ENCODE results near the gene ACOT11.

The ACOT11 gene

DNA sequence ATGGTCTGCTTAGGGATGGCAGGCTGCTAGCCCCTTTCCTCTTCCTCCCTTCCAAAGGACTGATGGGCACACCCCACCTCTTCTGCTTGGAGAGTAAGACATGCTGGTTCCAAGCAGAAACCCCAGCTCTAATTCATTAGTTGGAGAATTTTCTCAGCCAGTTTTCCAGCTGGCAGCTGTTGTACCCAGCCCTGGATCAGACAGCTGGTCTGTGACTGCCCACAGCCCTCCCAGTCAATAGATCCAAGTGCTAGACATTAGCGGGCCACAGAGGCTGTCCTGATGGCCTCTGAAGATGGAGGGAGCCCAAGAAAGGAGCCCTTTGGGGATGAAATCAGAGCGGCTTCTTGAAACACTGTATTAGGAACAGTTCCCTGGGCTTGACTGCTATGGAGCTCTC lies 35.8 kb downstream of the ACOT11 start:
- Histone ChIP-seq H3K36me3 (ENCODE audit: control insufficient read depth in 1 of 2, insufficient read depth in 2 of 2, low read length in 2 of 2) (peaks cover 11 to 42% of the 10 kb centered on the region in 2 donors), H3K4me3 (ENCODE audit: low read depth in 1 of 2, low read length in 2 of 2) (no peak overlapping the region), H3K9ac (ENCODE audit: low read depth in 1 of 2, low read length in 2 of 2) (no peak overlapping the region), H3K27me3 (ENCODE audit: control insufficient read depth in 1 of 2, insufficient read depth in 2 of 2, low read length in 2 of 2) (no peaks in the 10 kb centered on the region), H3K9me3 (ENCODE audit: control insufficient read depth in 1 of 2, low read length in 2 of 2) (no peaks in the 10 kb centered on the region), H3K27ac (ENCODE audit: low read depth, low read length) (no peak overlapping the region), H3K4me1 (ENCODE audit: control insufficient read depth in 1 of 2, insufficient read depth in 2 of 2, low read length in 2 of 2) (peaks cover 17 to 18% of the 10 kb centered on the region in 2 donors)

- peaks cover 13 to 18% of the 10 kb centered on the region in 2 donors for H3K4me1 ChIP-seq (ENCODE audit: control insufficient read depth in 1 of 2, insufficient read depth in 2 of 2, low read length in 2 of 2)
- H3K27me3 ChIP-seq (ENCODE audit: control insufficient read depth in 1 of 2, insufficient read depth in 2 of 2, low read length in 2 of 2) = no peaks in the 10 kb centered on the region
- no peaks in the 10 kb centered on the region for H3K9me3 ChIP-seq (ENCODE audit: control insufficient read depth in 1 of 2, low read length in 2 of 2)
- no peak overlapping the region for H3K27ac ChIP-seq (ENCODE audit: low read depth, low read length)
- H3K4me3 ChIP-seq (ENCODE audit: low read depth in 1 of 2, low read length in 2 of 2) = no peak overlapping the region
- H3K9ac ChIP-seq (ENCODE audit: low read depth in 1 of 2, low read length in 2 of 2) = no peak overlapping the region
- H3K36me3 ChIP-seq (ENCODE audit: control insufficient read depth in 1 of 2, insufficient read depth in 2 of 2, low read length in 2 of 2) = peaks cover 11 to 43% of the 10 kb centered on the region in 2 donors
Measured at GRCh38 chr1:54584575-54584974, 36.5 kb downstream of the ACOT11 start.

- peaks cover 11 to 41% of the 10 kb centered on the region in 2 donors for H3K36me3 ChIP-seq (ENCODE audit: control insufficient read depth in 1 of 2, insufficient read depth in 2 of 2, low read length in 2 of 2)
Measured at GRCh38 chr1:54585181-54586066, 37.4 kb downstream of the ACOT11 start.

DNA sequence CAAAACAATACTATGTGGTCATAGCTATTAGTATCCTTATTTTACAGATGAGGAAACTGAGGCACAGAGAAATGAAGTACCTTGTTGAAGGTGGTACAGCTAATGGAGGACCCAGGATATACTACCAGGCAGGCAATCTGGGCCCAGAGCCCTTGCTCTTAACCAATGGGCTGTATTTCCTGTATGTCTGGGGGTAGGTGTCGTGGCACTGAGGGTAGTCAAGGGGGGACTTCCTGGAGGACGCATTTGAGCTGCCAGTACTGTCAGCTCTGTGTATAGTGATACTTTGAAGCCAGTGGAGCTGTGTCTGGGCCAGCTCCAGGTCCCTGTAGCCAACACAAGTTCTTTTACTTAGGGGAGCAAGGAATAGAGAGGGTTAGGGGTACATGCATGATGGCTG lies 40.3 kb downstream of the ACOT11 start:
- no peaks in the 10 kb centered on the region for H3K27me3 ChIP-seq (ENCODE audit: control insufficient read depth in 1 of 2, insufficient read depth in 2 of 2, low read length in 2 of 2)
- H3K4me3 ChIP-seq (ENCODE audit: low read depth in 1 of 2, low read length in 2 of 2) = no peak overlapping the region
- no peaks in the 10 kb centered on the region for H3K4me1 ChIP-seq (ENCODE audit: control insufficient read depth in 1 of 2, insufficient read depth in 2 of 2, low read length in 2 of 2)
- H3K27ac ChIP-seq (ENCODE audit: low read depth, low read length) = no peak overlapping the region
- peaks cover 29 to 65% of the 10 kb centered on the region in 2 donors for H3K36me3 ChIP-seq (ENCODE audit: control insufficient read depth in 1 of 2, insufficient read depth in 2 of 2, low read length in 2 of 2)
- H3K9ac ChIP-seq (ENCODE audit: low read depth in 1 of 2, low read length in 2 of 2) = no peak overlapping the region
- no peaks in the 10 kb centered on the region for H3K9me3 ChIP-seq (ENCODE audit: control insufficient read depth in 1 of 2, low read length in 2 of 2)

More at GRCh38 chr1:54585181-54586066, 37.4 kb downstream of the ACOT11 start:
- Histone ChIP-seq H3K4me3 (ENCODE audit: low read depth in 1 of 2, low read length in 2 of 2) (no peak overlapping the region), H3K27ac (ENCODE audit: low read depth, low read length) (no peak overlapping the region), H3K4me1 (ENCODE audit: control insufficient read depth in 1 of 2, insufficient read depth in 2 of 2, low read length in 2 of 2) (peaks cover 13 to 17% of the 10 kb centered on the region in 2 donors), H3K9me3 (ENCODE audit: control insufficient read depth in 1 of 2, low read length in 2 of 2) (no peaks in the 10 kb centered on the region), H3K27me3 (ENCODE audit: control insufficient read depth in 1 of 2, insufficient read depth in 2 of 2, low read length in 2 of 2) (no peaks in the 10 kb centered on the region), H3K9ac (ENCODE audit: low read depth in 1 of 2, low read length in 2 of 2) (no peak overlapping the region)

GRCh38 chr1:54591127-54591756 lies 43.2 kb downstream of the ACOT11 start:
- Histone ChIP-seq H3K4me1 (ENCODE audit: control insufficient read depth in 1 of 2, insufficient read depth in 2 of 2, low read length in 2 of 2) (no peaks in the 10 kb centered on the region), H3K9ac (ENCODE audit: low read depth in 1 of 2, low read length in 2 of 2) (no peak overlapping the region), H3K36me3 (ENCODE audit: control insufficient read depth in 1 of 2, insufficient read depth in 2 of 2, low read length in 2 of 2) (peaks cover 36 to 66% of the 10 kb centered on the region in 2 donors), H3K9me3 (ENCODE audit: control insufficient read depth in 1 of 2, low read length in 2 of 2) (no peaks in the 10 kb centered on the region), H3K4me3 (ENCODE audit: low read depth in 1 of 2, low read length in 2 of 2) (no peak overlapping the region), H3K27ac (ENCODE audit: low read depth, low read length) (no peak overlapping the region), H3K27me3 (ENCODE audit: control insufficient read depth in 1 of 2, insufficient read depth in 2 of 2, low read length in 2 of 2) (no peaks in the 10 kb centered on the region)

DNA sequence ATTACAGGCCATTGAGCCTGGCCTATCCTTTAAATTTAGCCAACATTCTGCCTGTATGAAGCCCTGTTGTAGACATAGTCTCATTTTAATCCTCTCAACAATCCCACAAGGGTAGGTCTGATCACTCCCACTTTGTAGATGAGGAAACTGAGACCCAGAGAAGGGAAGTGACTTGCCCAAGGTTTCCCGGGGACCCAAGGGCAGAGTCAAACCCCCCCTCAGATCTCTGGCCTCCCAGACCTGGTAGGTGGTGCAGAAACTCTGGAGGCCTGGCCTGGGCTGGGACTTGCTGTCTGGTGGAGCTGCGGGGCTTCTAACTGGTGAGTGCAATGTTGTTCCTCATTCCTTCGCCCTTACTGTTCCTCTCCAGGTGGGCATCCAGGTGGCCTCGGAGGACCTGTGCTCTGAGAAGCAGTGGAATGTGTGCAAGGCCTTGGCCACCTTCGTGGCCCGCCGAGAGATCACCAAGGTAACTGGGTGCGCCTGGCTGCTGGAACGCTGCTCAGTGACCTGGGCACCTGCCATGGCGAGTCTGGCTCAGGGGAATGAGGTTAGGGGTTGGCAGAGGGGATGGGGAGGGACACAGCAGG lies 45.6 kb downstream of the ACOT11 start:
- no peak overlapping the region for H3K4me3 ChIP-seq (ENCODE audit: low read depth in 1 of 2, low read length in 2 of 2)
- H3K36me3 ChIP-seq (ENCODE audit: control insufficient read depth in 1 of 2, insufficient read depth in 2 of 2, low read length in 2 of 2) = peaks cover 34 to 72% of the 10 kb centered on the region in 2 donors
- no peaks in the 10 kb centered on the region for H3K4me1 ChIP-seq (ENCODE audit: control insufficient read depth in 1 of 2, insufficient read depth in 2 of 2, low read length in 2 of 2)
- H3K27ac ChIP-seq (ENCODE audit: low read depth, low read length) = no peak overlapping the region
- no peaks in the 10 kb centered on the region for H3K9me3 ChIP-seq (ENCODE audit: control insufficient read depth in 1 of 2, low read length in 2 of 2)
- H3K9ac ChIP-seq (ENCODE audit: low read depth in 1 of 2, low read length in 2 of 2) = no peak overlapping the region
- no peaks in the 10 kb centered on the region for H3K27me3 ChIP-seq (ENCODE audit: control insufficient read depth in 1 of 2, insufficient read depth in 2 of 2, low read length in 2 of 2)

- Histone ChIP-seq H3K27ac (ENCODE audit: low read depth, low read length) (no peak overlapping the region), H3K4me1 (ENCODE audit: control insufficient read depth in 1 of 2, insufficient read depth in 2 of 2, low read length in 2 of 2) (no peaks in the 10 kb centered on the region), H3K36me3 (ENCODE audit: control insufficient read depth in 1 of 2, insufficient read depth in 2 of 2, low read length in 2 of 2) (peaks cover 37 to 72% of the 10 kb centered on the region in 2 donors), H3K9ac (ENCODE audit: low read depth in 1 of 2, low read length in 2 of 2) (no peak overlapping the region), H3K27me3 (ENCODE audit: control insufficient read depth in 1 of 2, insufficient read depth in 2 of 2, low read length in 2 of 2) (no peaks in the 10 kb centered on the region), H3K9me3 (ENCODE audit: control insufficient read depth in 1 of 2, low read length in 2 of 2) (no peaks in the 10 kb centered on the region), H3K4me3 (ENCODE audit: low read depth in 1 of 2, low read length in 2 of 2) (no peak overlapping the region)
Measured at GRCh38 chr1:54594463-54594862, 46.4 kb downstream of the ACOT11 start.

DNA sequence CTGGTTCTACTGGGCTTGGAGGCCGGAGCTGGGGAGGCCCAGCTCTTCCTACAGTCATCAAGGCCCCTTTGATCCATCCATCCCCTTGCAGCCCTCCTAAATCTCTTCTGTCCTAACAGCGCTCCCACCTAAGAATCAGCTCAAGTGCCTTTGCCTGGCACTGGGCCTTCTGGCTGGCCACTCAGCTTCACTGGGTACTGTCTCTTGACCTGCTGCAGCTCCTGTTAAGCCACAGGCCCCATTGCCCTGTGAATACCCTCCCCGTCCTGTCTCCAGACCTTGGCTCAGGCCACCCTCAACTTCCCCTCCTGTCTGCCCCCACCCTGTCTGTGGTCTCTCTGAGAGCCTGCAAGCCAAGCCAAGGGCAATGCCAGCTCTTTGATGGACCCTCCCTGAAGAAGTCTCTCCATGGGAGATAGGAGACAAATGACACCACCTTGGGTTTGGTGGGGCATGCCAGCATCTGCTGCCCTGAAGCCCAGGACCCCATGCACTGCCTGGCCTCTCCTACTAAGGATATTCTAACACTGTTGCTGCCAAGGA lies 48.0 kb downstream of the ACOT11 start:
- Histone ChIP-seq H3K27me3 (ENCODE audit: control insufficient read depth in 1 of 2, insufficient read depth in 2 of 2, low read length in 2 of 2) (no peaks in the 10 kb centered on the region), H3K4me1 (ENCODE audit: control insufficient read depth in 1 of 2, insufficient read depth in 2 of 2, low read length in 2 of 2) (no peaks in the 10 kb centered on the region), H3K9me3 (ENCODE audit: control insufficient read depth in 1 of 2, low read length in 2 of 2) (no peaks in the 10 kb centered on the region), H3K36me3 (ENCODE audit: control insufficient read depth in 1 of 2, insufficient read depth in 2 of 2, low read length in 2 of 2) (peaks cover 40 to 69% of the 10 kb centered on the region in 2 donors), H3K4me3 (ENCODE audit: low read depth in 1 of 2, low read length in 2 of 2) (no peak overlapping the region), H3K9ac (ENCODE audit: low read depth in 1 of 2, low read length in 2 of 2) (no peak overlapping the region), H3K27ac (ENCODE audit: low read depth, low read length) (no peak overlapping the region)

- Histone ChIP-seq H3K9ac (ENCODE audit: low read depth in 1 of 2, low read length in 2 of 2) (no peak overlapping the region), H3K4me1 (ENCODE audit: control insufficient read depth in 1 of 2, insufficient read depth in 2 of 2, low read length in 2 of 2) (no peaks in the 10 kb centered on the region), H3K4me3 (ENCODE audit: low read depth in 1 of 2, low read length in 2 of 2) (no peak overlapping the region), H3K27ac (ENCODE audit: low read depth, low read length) (no peak overlapping the region), H3K9me3 (ENCODE audit: control insufficient read depth in 1 of 2, low read length in 2 of 2) (no peaks in the 10 kb centered on the region), H3K27me3 (ENCODE audit: control insufficient read depth in 1 of 2, insufficient read depth in 2 of 2, low read length in 2 of 2) (no peaks in the 10 kb centered on the region), H3K36me3 (ENCODE audit: control insufficient read depth in 1 of 2, insufficient read depth in 2 of 2, low read length in 2 of 2) (peaks cover 41 to 69% of the 10 kb centered on the region in 2 donors)
Measured at GRCh38 chr1:54596756-54597155, 48.7 kb downstream of the ACOT11 start.

All from duodenal mucosa (tissue), 2 donors.